Hematopoietic multipotent progenitor cell treated with erythropoietin and hydrocortisone succinate and interleukin-3 and kit ligand, for 17 days (in vitro differentiated cells): Measurements from ENCODE around the gene BCKDHB.
"Not testable (repeated sequence)": the region's sequence is repeated elsewhere in the genome, so short reads cannot be mapped to it uniquely, and the experiment has no call there.

Experiments used
- DNase-seq: peaks from one replicate; pipeline ENCODE4 v3.0.0-alpha.2; 2015; ENCODE audit warnings: low spot score

BCKDHB gene

DNA sequence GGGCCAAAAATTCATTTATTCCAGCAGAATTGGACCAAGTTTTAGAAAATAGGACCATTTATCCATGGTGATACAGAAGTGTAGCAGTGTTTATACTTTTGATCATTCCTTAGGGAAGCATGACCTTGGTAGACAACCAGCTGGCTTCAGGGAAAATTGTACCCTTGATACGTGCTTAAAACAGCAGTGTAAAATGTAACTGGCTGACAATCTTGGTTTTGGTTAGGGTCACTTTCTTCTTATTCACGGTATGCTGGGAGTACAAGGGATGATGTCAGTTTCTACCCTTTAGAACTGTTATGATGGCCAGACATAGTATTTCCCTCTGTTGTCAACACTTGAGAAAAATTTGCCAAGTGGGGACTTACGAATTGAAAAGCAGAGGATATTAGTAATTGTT lies 157.1 kb downstream of the BCKDHB start:
- no peak for DNase-seq

DNA sequence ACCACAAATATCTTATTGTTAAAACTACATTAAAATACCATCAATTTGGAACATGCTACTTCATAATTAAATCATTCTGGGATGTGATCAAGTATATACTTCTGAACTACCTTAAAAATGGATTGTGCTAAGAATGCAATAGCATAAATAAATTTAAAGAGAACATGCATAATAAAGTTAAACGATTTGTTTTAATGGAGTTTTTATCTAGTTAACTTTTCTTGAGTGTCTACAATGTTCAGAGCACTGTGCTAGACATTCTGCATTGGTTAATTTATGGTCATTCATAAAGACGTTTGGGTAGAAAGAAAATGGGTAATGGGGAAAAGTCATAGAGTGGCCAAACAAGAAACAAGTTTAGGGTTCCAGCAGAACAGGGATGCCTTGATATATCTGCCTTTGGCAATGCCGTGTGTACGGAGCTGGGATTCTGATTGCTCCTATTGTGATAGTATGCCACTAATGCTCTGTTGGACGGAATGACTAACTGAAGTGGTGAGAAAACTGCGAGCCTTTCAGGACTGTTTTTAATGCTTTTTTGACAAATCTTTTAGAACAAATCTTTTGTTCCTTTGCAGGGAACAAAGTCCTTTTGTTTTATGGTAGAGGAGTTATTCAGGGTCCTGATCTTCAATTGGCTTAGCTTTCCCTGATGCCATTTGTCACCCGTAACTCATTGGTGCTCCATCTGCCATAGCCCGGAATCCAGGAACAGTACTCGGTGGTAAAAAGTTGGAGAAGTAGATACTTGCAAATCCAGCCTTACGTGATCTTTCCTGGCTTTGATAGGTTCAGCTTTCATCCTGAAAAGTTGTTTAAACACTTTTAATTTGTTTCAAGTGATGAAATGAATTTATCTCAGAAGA lies 162.6 kb downstream of the BCKDHB start:
- no peak for DNase-seq

DNA sequence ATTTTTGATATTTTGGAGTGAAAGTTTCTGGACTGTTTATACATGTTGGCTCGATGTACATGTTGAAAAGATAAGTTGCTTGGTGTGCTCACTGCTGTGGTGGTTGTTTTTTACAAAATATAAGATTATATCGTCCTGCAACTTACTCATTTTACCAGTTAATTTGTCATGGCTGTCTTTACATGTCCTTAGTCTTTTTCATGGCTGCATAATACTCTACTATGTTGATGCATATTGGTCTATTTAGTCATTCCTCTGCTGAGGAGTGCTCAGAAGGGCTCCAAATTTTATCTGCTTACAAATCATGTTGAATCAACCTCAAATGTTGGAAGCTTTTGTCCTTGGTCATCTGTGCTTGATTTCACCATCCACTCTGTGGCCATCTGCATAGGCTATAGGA lies 164.6 kb downstream of the BCKDHB start:
- DNase-seq, result no peak

DNA sequence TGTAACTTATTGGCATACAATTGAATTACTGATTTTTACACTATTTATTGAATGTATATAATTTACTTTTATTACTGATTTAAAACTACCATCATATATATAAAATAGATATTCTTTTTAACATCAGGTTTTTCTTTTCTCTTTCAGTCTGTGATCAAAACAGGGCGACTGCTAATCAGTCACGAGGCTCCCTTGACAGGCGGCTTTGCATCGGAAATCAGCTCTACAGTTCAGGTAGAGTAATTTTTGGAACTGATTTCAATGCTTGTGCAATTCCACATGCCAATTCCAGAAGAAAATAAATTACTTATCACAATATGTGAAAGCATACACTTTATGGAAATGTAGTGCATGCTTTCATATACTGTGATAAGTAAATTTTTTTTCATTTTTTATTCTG lies 166.5 kb downstream of the BCKDHB start:
- DNase-seq, result no peak

DNA sequence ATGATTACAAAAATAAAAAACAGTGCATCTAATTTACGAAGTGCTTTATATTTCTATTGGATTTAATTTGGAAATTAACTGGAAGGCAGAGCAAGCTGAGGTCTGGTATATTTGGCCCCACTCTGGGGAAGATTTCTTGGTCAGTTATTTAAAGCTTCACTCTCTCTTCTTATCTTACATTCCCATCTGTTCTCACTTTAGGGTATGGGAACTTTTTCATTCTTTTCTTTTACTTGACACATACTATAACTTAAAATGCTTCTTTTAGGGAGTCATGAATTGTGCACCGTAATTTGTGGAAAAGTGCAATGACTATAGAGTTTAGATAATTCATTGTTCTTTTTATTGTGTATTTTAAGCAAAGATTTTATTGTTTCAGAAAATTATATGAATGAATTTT lies 170.4 kb downstream of the BCKDHB start:
- no peak for DNase-seq

DNA sequence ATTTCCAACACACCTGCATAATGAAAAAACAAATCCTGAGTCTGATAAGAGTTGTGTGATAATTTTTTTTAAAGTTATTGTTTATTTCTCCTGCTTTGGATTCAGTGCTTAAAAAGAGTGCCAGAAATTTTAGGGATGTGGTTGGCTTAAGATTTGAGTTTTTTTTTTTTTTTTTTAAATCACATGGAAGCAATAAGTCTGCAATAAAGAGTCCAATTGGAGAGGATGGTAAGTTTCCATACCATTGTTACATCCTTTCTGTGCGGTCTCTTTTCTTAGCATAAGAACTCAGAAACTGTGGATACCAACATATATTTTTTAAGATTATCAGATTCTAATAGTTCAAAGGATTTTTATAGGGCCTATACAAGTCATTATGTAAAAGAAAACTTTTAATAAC lies 171.0 kb downstream of the BCKDHB start:
- DNase-seq, result no peak

DNA sequence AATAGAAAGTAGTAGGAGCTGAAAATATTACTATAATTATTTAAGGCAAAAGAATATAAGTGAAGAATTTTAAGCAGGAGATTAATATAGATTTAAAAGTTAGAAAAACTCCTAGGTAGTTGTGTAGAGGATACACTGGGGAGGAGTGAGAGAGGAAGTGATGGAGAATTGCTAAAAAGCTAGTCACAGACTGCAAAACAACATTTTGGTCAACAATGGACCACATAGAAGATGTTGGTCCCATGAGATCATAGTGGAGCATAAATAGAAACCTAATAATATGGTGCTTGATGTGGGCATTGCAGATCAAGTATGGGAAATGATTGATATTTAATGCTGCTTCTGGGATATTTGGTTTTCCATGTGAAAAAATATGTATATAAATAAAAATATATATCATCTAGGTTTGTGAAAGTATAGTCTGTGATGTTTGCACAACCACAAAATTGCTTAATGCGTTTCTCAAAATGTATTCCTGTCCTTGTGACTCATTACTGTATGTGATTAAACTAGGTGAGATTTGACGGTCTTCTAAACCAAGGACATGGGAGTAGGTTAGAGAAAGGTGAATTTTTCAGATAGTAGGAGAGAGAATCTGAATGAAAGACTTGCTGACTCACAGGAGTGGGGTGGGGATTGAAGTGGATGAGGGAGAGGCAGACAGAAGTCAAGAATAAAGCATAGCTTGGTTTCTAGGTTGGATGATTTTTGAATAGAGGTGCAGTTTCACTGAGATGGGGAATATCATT lies 174.0 kb downstream of the BCKDHB start:
- DNase-seq, result no peak

DNA sequence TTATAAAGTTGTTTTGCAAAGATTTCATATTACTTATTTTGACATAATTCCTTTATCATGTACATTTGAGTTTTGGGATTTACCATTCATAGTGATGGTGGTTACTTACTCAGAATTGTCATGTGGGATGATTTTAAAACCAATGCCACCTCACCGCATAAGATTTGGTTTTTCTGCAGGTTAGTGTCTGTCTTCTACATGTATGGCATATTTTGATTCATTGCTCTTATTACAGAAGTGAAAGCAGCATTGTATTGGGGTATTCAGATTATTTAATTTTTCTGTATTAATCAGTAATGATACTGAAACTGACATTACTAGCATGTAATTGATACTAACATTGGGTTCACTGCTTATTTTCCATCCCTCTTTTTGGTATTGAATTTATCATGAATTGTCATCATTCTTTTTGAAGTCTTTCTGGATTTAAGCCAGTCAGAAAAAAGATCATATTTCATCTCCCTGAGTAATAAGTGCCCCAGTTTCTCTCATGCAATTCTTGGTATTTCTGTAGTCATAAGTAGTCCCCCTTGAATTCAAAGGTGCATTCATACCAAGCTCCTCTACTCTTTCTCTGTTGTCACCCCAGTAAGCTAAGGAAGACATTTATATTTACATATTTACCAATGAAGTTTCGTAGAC lies 176.6 kb downstream of the BCKDHB start:
- no peak for DNase-seq

DNA sequence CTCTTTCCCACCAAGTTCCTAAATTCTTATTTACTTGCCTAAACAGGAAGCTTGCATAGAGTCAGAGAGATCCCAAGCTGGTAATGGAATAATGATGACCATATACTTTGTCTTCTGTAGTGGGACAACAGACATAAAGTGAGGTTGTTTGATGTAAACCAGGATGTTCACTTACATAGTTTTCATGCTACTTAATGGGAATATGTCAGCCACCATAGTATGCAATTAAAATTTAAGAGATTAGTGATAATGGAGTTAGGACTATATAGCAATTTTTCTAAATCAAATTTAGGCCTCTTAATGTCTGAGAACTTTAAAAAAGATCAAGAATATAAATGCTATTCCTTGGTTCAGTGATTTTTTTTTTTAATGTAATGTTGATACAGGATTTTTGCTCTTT lies 180.6 kb downstream of the BCKDHB start:
- DNase-seq, result no peak

DNA sequence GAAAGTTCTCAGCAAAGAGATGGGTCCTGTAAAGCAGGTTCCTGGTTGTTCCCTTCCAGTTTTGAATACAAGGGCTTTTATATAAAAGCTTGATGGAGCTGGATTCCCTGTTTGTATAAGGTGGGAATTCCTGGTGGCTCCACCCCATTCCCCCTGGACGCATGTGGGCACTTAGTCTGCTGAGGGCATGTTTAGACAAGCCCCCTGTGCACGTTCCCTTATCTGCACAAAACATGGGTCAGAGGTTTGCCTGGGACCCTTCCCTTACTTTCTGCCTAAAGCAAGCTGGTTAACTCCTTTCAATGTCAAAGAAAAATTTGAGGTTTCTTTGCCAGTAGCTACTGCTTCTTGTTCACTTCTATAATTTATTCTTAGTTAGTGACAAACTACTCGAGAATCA lies 181.1 kb downstream of the BCKDHB start:
- no peak for DNase-seq

DNA sequence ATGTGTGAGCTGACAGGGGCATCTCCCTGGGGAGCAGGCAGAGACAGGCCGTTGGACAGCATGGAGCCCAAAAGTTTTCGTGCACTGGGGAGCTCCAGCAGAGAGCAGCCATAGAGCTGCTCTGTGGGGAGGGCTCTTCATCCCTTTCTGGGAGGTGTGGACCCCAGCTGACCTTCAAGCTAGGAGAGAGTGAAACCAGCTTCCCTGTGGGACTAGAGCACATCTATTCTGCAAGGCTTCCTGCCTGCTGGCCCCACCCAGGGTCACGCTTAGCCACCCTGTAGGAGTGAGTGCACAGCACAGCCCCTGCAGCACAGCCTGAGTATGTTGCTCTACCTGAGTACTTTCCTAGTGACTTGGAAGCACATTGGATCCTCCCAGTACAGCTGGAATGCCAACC lies 183.3 kb downstream of the BCKDHB start:
- DNase-seq, result no peak

DNA sequence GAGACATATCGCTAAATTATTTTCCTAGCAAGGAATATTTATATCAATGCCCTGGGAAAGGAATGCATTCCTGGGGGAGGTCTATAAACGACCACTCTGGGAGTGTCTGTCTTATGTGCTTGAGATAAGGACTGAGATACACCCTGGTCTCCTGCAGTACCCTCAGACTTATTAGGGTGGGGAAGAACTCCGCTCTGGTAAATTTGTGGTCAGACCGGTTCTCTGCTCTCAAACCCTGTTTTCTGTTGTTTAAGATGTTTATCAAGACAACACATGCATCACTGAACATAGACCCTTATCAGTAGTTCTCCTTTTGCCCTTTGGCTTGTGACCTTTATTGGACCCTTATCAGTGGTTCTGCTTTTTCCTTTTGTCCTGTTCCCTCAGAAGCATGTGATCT lies 188.1 kb downstream of the BCKDHB start:
- not testable (repeated sequence) for DNase-seq

DNA sequence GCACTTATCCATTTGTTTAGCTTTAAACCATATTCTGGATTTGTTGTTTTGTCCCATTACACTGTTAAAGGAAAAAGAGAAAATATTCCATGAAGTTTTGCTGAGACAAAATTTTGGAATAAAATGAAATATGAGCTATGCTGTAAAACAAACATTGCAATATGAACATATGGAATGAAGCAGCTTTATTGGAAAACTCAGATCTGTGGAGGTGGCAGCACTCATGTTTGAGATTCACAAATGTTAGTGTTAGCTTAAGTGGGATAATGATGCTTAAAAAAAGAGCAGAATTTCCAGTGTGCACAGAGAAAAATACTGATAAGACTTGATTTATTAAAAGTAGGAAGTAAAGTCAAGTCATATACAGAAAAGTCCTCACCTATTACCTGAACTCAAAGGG lies 196.2 kb downstream of the BCKDHB start:
- DNase-seq, result no peak

DNA sequence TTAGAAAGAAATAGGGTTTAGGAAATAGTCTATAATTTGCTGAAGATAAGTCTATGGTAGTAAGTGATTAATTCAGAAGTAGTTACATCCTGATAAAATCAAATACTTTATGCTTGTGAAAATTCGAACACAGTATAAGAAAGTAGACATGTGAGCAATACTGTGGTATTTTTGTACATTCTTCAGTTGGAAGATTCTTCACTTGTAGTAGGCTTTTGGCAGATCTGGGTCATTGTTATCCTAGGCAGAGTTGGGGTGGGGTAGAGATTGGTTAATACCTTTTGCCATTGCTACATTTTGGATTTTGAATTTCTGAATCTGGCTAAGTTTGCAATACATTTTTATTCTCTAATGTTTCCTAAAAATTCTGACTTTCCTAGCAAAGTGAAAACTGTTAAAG lies 197.5 kb downstream of the BCKDHB start:
- no peak for DNase-seq

DNA sequence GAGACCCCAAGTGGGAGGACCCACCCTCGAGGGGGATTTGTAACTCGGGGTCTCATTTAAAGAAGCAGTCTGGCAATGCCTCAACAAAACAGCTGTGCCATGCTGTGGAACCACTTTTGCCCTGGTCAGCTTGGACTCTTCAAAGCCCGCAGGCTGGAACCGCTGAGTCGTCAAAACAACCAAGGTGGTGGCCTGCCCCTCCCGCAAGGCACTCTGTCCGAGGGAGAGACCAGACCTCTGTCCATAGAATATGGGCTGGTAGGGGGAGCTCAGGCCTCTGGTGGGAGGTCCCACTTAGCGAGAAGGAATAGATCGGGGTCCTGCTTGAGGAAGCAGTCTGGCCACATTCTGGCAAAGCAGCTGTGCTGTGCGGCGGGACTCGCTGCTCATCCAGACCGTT lies 208.1 kb downstream of the BCKDHB start:
- no peak for DNase-seq

DNA sequence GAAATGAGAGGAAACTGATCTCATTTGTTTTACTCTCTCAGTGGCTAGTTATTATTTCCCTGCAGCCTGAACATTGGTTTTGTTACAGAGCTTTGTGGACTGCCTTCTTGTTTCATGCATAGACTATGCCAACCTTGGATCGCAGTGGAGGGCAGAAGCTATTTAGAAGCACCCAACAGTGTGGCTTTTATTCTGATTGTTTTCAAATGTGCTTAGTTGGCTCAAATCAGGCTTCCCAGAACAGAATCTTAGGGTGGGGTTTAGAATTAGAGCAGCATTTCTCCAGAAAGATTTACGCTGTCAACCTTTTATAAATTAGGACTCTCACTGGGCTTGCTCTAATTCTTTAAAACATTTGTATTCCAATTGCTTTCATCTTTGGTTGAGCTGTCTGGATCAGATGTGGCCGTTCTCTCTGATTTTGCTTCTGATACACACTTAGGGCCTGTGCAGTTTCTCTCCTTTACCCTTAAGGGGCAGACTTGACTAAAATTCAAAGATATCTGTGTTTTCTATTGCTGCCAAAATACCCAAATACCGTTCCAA lies 210.3 kb downstream of the BCKDHB start:
- DNase-seq, result no peak

DNA sequence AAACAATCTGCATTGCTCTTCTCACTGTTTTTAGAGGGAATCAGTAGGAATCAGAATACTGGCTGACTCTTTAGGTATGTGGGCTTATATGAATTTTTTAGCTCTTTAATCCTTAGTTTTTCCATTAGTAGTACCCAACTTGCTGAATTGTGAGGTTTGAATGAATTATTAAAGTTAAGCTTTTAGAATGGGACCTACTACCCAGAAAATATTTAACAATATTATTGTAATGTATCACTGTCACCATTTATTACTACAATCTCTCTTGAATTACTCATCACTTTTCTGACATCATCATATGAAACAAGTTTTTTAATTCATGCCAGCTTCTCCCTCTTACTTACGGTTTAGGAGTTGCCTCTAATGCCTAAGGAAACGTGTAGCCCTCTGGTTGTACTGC lies 212.7 kb downstream of the BCKDHB start:
- DNase-seq, result no peak

DNA sequence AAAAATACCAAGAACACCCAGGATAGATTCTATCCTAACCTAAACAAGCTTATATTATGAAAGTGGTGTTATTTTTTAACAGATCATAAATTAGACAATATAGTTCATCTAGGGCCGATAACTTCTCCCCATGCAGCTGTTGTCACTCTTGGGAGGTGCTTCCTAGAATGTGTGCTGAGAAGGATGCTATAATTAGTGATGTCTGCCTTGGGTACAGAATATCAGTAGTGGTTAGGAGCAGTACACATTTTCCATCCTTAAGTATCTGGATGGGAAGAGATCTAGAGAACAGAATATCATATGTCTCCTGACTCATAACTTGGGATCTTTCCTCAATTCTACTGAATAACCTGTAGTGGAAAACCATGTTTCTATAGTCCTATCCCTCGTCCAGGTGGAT lies 214.5 kb downstream of the BCKDHB start:
- no peak for DNase-seq

DNA sequence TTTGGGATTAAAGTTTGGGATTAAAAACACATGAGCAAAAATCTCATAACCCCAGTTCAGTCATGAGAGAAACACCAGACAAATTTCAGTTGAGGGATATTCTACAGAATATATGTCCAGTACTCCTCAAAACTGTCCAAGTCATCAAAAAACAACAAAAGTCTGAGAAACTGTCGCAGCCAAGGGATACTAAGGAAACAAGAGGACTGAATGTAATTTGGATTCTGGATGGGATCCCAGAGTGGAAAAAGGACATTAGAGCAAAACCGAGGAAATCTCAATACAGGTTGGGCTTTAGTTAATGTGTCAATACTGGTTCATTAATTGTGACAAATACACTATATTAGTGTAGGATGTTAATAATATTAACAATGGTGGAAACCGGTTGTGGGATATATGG lies 219.3 kb downstream of the BCKDHB start:
- DNase-seq, result no peak

DNA sequence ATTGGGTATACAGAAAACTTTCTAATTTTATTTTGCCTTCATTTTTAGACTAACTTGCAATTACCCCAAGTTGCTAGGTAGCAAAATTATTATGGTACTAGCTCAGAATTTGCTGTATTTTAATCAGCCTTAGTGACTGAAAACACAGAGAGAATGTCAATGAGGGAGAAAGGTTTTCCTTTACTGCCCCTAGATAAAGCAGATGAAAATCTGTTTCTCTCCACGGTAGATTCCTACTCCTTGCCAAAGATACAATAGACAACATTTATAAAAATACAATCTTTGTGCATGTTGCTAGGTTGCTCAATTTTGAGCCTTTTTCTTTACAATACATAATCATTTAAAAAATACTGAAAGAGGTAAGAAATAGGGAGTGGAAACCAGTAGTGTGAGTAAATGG lies 222.2 kb downstream of the BCKDHB start:
- DNase-seq, result no peak

DNA sequence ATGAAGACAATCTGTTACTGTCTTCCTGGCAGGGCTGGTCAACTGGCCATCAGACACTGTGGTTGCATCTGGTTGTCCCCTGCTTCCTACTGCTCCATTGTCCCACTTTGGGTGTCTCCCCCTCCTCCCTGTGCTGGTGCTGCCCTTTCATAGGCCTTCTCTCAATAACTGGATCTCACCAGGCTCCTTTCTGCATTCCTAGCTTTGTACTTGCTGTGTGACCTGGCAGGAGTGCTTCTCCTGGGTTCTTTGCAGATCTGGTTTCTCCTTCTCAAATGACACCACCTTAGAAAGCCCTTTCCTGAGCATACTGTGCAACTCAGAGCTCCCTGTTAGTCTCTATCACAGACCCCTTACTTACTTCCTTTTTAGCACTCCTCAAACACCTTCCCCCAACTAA lies 223.0 kb downstream of the BCKDHB start:
- DNase-seq, result no peak

DNA sequence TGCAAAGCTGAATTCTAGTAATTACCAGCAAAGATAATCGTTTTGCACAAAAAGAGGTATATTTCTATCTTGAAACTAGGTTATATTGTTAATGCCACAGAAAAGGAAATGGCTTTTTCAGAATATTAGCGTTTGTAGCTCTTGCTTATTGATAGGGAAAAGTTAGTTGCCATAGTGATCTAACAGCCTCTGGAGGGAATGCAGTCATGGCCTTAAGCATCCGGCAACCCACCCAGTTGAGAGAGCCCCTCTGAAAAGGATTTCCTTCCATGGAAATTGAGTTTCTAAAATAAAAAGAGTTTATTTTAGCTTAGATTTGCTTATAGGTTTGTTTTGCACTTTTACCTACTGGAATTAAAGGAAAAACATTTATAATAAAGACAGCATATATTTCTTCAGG lies 224.5 kb downstream of the BCKDHB start:
- no peak for DNase-seq

DNA sequence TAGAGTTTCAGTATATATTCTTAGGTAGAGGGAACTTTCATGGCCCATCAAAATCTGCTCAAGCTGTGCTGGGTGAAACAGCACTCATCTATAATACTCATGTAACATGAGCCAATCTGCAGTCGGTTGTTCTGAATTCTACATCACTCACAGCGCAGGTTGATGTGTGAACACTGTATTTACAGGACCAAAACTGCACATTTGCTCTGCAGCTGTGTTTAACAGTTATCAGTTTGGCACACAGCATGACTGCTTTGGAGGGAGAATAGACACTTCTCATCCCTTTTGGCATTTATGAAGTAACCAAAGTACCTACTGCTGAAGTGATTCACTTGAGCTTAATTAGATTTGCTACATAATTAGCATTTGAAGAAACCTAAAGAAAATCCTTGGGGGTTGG lies 225.1 kb downstream of the BCKDHB start:
- no peak for DNase-seq
